ENCODE data around the gene DYNLT2B. TPM values are rescaled to one million over a fixed set of nuclear protein-coding genes. Genes with fewer than 3 reads are reported as not detected.

Gene DYNLT2B
- total and polyA plus RNA-seq, 2 donors (not counting 3 experiments of a cell fraction or from before 2014, with no cell fraction given) = 9.2 to 13.9 TPM

- dilution Hi-C loops (cut with MboI; ENCODE audit: extremely low pct_ligation_motif_present, low sequenced_read_pairs) = no loop called here
- peaks cover 2% of the 10 kb centered on the region for H3K4me1 ChIP-seq (ENCODE audit: control insufficient read depth, extremely low read depth, insufficient read depth, low read length)
- H3K4me2 ChIP-seq (ENCODE audit: insufficient read depth, low read length) = no peak overlapping the region
- intact Hi-C loops (cut with micrococcal nuclease) = no loop called here
- H3K9ac ChIP-seq (replicated peaks; ENCODE audit: extremely low read depth, insufficient read depth, low read length) = no peak overlapping the region
- H2AFZ ChIP-seq (ENCODE audit: low read depth, low read length) = no peak overlapping the region
- no TSS peak for BruUV-seq (replicated peaks)
- ChIA-PET CTCF (interaction anchor here (0.9 to 2.1 kb wide), 2 partner anchors 14 to 19 kb away, joined by 3 to 8 read pairs; partner anchors contain the start of gene TM4SF19), POLR2A (no interaction called here)
- H3K9me1 ChIP-seq (replicated peaks; ENCODE audit: control insufficient read depth, extremely low read depth, insufficient read depth, low read length) = no peaks in the 10 kb centered on the region
- TF ChIP-seq POLR2A (IDR thresholded peaks at IDR 0.05; ENCODE audit: low read depth, low read length) (no peak), CTCF (IDR thresholded peaks at IDR 0.05; ENCODE audit: extremely low read depth in 1 of 2, insufficient read depth in 1 of 2, low read depth in 1 of 2, low read length in 2 of 2) (peak in 1 of 2 donors; percentile 10)
- H3K79me2 ChIP-seq (ENCODE audit: control insufficient read depth, insufficient read depth, low read length) = no peaks in the 10 kb centered on the region
- H3K27me3 ChIP-seq (ENCODE audit: control insufficient read depth in 2 of 2, insufficient read depth in 2 of 2, low read length in 2 of 2) = no peaks in the 10 kb centered on the region
- H3K9me3 ChIP-seq (replicated peaks; ENCODE audit: control insufficient read depth, insufficient read depth, low read length) = no peaks in the 10 kb centered on the region
- H4K20me1 ChIP-seq (replicated peaks; ENCODE audit: control insufficient read depth, extremely low read depth, insufficient read depth, low read length) = no peaks in the 10 kb centered on the region
- no peaks in the 10 kb centered on the region for H3K36me3 ChIP-seq (ENCODE audit: control insufficient read depth in 2 of 2, extremely low read depth in 1 of 2, insufficient read depth in 2 of 2, low read length in 2 of 2)
- DNase-seq (ENCODE audit: low read depth, low spot score) = no peak
- H3K27ac ChIP-seq (ENCODE audit: insufficient read depth, low read depth, low read length) = no peak overlapping the region
- no peak for FAIRE-seq
- no peak overlapping the region for H3K4me3 ChIP-seq (replicated peaks in 1 of 3; ENCODE audit: insufficient read depth in 1 of 3, low read depth in 1 of 3, low read length in 3 of 3)
Observed at GRCh38 chr3:196323691-196324090, 5.7 kb upstream of the DYNLT2B start.

- peaks cover 2% of the 10 kb centered on the region for H3K4me1 ChIP-seq (ENCODE audit: control insufficient read depth, extremely low read depth, insufficient read depth, low read length)
- no peak overlapping the region for H3K27ac ChIP-seq (ENCODE audit: insufficient read depth, low read depth, low read length)
- TF ChIP-seq CTCF (IDR thresholded peaks at IDR 0.05; ENCODE audit: extremely low read depth in 1 of 2, insufficient read depth in 1 of 2, low read depth in 1 of 2, low read length in 2 of 2) = no peak
- no peak for TF ChIP-seq FOS (IDR thresholded peaks at IDR 0.05; ENCODE audit: borderline replicate concordance, insufficient read depth, low read length)
- no peak for TF ChIP-seq EZH2 (IDR thresholded peaks at IDR 0.05; ENCODE audit: borderline replicate concordance, low read depth, low read length, severe bottlenecking)
- TF ChIP-seq POLR2AphosphoS5 (IDR thresholded peaks at IDR 0.05; ENCODE audit: insufficient read depth, low read depth, low read length) = no peak
- TF ChIP-seq MYC (IDR thresholded peaks at IDR 0.05; ENCODE audit: low read depth, low read length) = no peak
- no peak for TF ChIP-seq JUN (IDR thresholded peaks at IDR 0.05; ENCODE audit: borderline replicate concordance, insufficient read depth, insufficient read length, low read depth)
- TF ChIP-seq GATA2 (IDR thresholded peaks at IDR 0.05; ENCODE audit: insufficient read depth, insufficient read length, low read depth, low read length) = no peak
- TF ChIP-seq POLR2A (IDR thresholded peaks at IDR 0.05; ENCODE audit: low read depth, low read length) = no peak
- TF ChIP-seq MAX (IDR thresholded peaks at IDR 0.05; ENCODE audit: insufficient read depth, insufficient read length) = no peak
- intact Hi-C loops (cut with micrococcal nuclease) (no loop called here), dilution Hi-C loops (cut with MboI; ENCODE audit: extremely low pct_ligation_motif_present, low sequenced_read_pairs) (no loop called here)
- DNase-seq (ENCODE audit: low read depth, low spot score) (no peak), FAIRE-seq (no peak)
- ChIA-PET CTCF (no interaction called here), POLR2A (no interaction called here)
- no peaks in the 10 kb centered on the region for H4K20me1 ChIP-seq (replicated peaks; ENCODE audit: control insufficient read depth, extremely low read depth, insufficient read depth, low read length)
- H3K4me3 ChIP-seq (replicated peaks in 1 of 3; ENCODE audit: insufficient read depth in 1 of 3, low read depth in 1 of 3, low read length in 3 of 3) = no peak overlapping the region
- no peaks in the 10 kb centered on the region for H3K36me3 ChIP-seq (ENCODE audit: control insufficient read depth in 2 of 2, extremely low read depth in 1 of 2, insufficient read depth in 2 of 2, low read length in 2 of 2)
- no peaks in the 10 kb centered on the region for H3K79me2 ChIP-seq (ENCODE audit: control insufficient read depth, insufficient read depth, low read length)
- no peak overlapping the region for H2AFZ ChIP-seq (ENCODE audit: low read depth, low read length)
- BruUV-seq (replicated peaks) = no TSS peak
- H3K9me1 ChIP-seq (replicated peaks; ENCODE audit: control insufficient read depth, extremely low read depth, insufficient read depth, low read length) = no peaks in the 10 kb centered on the region
- H3K9me3 ChIP-seq (replicated peaks; ENCODE audit: control insufficient read depth, insufficient read depth, low read length) = no peaks in the 10 kb centered on the region
- no peak overlapping the region for H3K4me2 ChIP-seq (ENCODE audit: insufficient read depth, low read length)
- no peaks in the 10 kb centered on the region for H3K27me3 ChIP-seq (ENCODE audit: control insufficient read depth in 2 of 2, insufficient read depth in 2 of 2, low read length in 2 of 2)
- no peak overlapping the region for H3K9ac ChIP-seq (replicated peaks; ENCODE audit: extremely low read depth, insufficient read depth, low read length)
Observed at GRCh38 chr3:196323016-196323415, 5.0 kb upstream of the DYNLT2B start.
